H9 (cell line): ENCODE data around the gene ADIRF. TPM values are rescaled to one million over a fixed set of nuclear protein-coding genes. Genes with fewer than 3 reads are reported as not detected.
A peak's percentile ranks its signal among the peaks of the same experiment; 100 is the strongest.

ENCODE experiments used
- DNase-seq: peaks from one replicate; pipeline ENCODE4 v3.0.0-alpha.2; 2017
- H2AFZ ChIP-seq: one replicate; pipeline ENCODE4 v1.6.1; 2013; ENCODE audit warnings: mild to moderate bottlenecking, low read length, control low read depth, moderate library complexity
- H2AK5ac ChIP-seq: 2 replicates; pipeline ENCODE4 v1.6.1; 2013; ENCODE audit warnings: low read length, control low read depth, mixed read lengths; ENCODE audit not compliant: insufficient read length
- H2BK120ac ChIP-seq: one replicate; pipeline ENCODE4 v1.6.1; 2013; ENCODE audit warnings: low read depth, mild to moderate bottlenecking, low read length, control low read depth, inconsistent platforms; ENCODE audit not compliant: poor library complexity, severe bottlenecking
- H2BK12ac ChIP-seq: 2 replicates; pipeline ENCODE4 v1.6.1; 2013; ENCODE audit warnings: low read length, control low read depth, mixed read lengths, low read depth; ENCODE audit not compliant: insufficient read length
- H2BK15ac ChIP-seq: 2 replicates; pipeline ENCODE4 v1.6.1; 2013; ENCODE audit warnings: low read depth, low read length, control low read depth
- H2BK20ac ChIP-seq: one replicate; pipeline ENCODE4 v1.6.1; 2013; ENCODE audit warnings: low read depth, mild to moderate bottlenecking, low read length, control low read depth, inconsistent platforms; ENCODE audit not compliant: poor library complexity, severe bottlenecking
- H2BK5ac ChIP-seq: 2 replicates; pipeline ENCODE4 v1.6.1; 2013; ENCODE audit warnings: low read length, control low read depth, mixed read lengths; ENCODE audit not compliant: insufficient read length
- H3K14ac ChIP-seq: 2 replicates; pipeline ENCODE4 v1.6.1; 2013; ENCODE audit warnings: low read length, control low read depth; ENCODE audit not compliant: insufficient read depth
- H3K18ac ChIP-seq: 2 replicates; pipeline ENCODE4 v1.6.1; 2013; ENCODE audit warnings: low read depth, mild to moderate bottlenecking, mixed read lengths, low read length, control low read depth; ENCODE audit not compliant: insufficient read length
- H3K23ac ChIP-seq: 2 replicates; pipeline ENCODE4 v1.6.1; 2013; ENCODE audit warnings: low read length, control low read depth, mixed read lengths, low read depth; ENCODE audit not compliant: insufficient read length
- H3K23me2 ChIP-seq: 2 replicates; pipeline ENCODE4 v1.6.1; 2013; ENCODE audit warnings: low read depth, mild to moderate bottlenecking, mixed read lengths, low read length, control low read depth; ENCODE audit not compliant: insufficient read length, poor library complexity, severe bottlenecking
- H3K27ac ChIP-seq: 2 replicates; pipeline ENCODE4 v1.5.1; 2013; ENCODE audit warnings: low read length, control low read depth, mixed read lengths, low read depth; ENCODE audit not compliant: insufficient read length
- H3K27me3 ChIP-seq: 2 replicates; pipeline ENCODE4 v1.6.1; 2013; ENCODE audit warnings: low read length, control low read depth, inconsistent platforms; ENCODE audit not compliant: insufficient read depth
- H3K4ac ChIP-seq: 2 replicates; pipeline ENCODE4 v1.6.1; 2013; ENCODE audit warnings: low read depth, mild to moderate bottlenecking, control low read depth, inconsistent platforms, low read length, moderate library complexity
- H3K4me1 ChIP-seq: 2 replicates; pipeline ENCODE4 v1.6.1; 2013; ENCODE audit warnings: low read length, control low read depth, inconsistent platforms; ENCODE audit not compliant: insufficient read depth
- H3K4me2 ChIP-seq: 2 replicates; pipeline ENCODE4 v1.6.1; 2013; ENCODE audit warnings: low read length, control low read depth, mixed read lengths; ENCODE audit not compliant: insufficient read length, insufficient read depth
- H3K56ac ChIP-seq: 2 replicates; pipeline ENCODE4 v1.6.1; 2013; ENCODE audit warnings: low read depth, mild to moderate bottlenecking, mixed read lengths, low read length, control low read depth; ENCODE audit not compliant: insufficient read length
- H3K79me1 ChIP-seq: 2 replicates; pipeline ENCODE4 v1.6.1; 2013; ENCODE audit warnings: low read depth, mild to moderate bottlenecking, moderate library complexity, low read length, control low read depth, inconsistent platforms; ENCODE audit not compliant: insufficient read depth, poor library complexity, severe bottlenecking
- H3K79me2 ChIP-seq: 2 replicates; pipeline ENCODE4 v1.6.1; 2013; ENCODE audit warnings: low read length, control low read depth, inconsistent platforms; ENCODE audit not compliant: insufficient read depth
- H3K9ac ChIP-seq: 2 replicates; pipeline ENCODE4 v1.6.1; 2013; ENCODE audit warnings: low read length, control low read depth, mixed read lengths; ENCODE audit not compliant: insufficient read length; ENCODE audit errors: extremely low read depth
- H3K9me3 ChIP-seq: one replicate; pipeline ENCODE4 v1.6.1; 2013; ENCODE audit warnings: low read depth, low read length, inconsistent platforms; ENCODE audit not compliant: control insufficient read depth
- H3T11ph ChIP-seq: one replicate; pipeline ENCODE4 v1.6.1; 2013; ENCODE audit warnings: mild to moderate bottlenecking, low read length, control low read depth, inconsistent platforms
- H4K20me1 ChIP-seq: one replicate; pipeline ENCODE4 v1.6.1; 2013; ENCODE audit not compliant: control insufficient read depth, insufficient read length, insufficient read depth
- H4K5ac ChIP-seq: 2 replicates; pipeline ENCODE4 v1.6.1; 2013; ENCODE audit warnings: low read depth, mild to moderate bottlenecking, mixed read lengths, low read length, control low read depth; ENCODE audit not compliant: insufficient read length
- H4K8ac ChIP-seq: replicated peaks from 2 replicates; pipeline ENCODE4 v1.6.1; 2013; ENCODE audit warnings: low read length, control low read depth, mixed read lengths, low read depth; ENCODE audit not compliant: insufficient read length
- H4K91ac ChIP-seq: 2 replicates; pipeline ENCODE4 v1.6.1; 2013; ENCODE audit warnings: low read depth, mild to moderate bottlenecking, moderate library complexity, mixed read lengths, low read length, control low read depth; ENCODE audit not compliant: insufficient read length
- H3K27ac Mint-ChIP-seq, 3 experiments: 2 replicates in 2 of 3; 3 replicates in 1 of 3; pipeline ENCODE4 v1.8.0; 2020 to 2021; ENCODE audit warnings: mixed read lengths in 3 of 3, mild to moderate bottlenecking in 1 of 3, moderate library complexity in 1 of 3
- H3K27me3 Mint-ChIP-seq: 2 replicates; pipeline ENCODE4 v1.8.0; 2021; ENCODE audit warnings: low read depth, mild to moderate bottlenecking, moderate library complexity, mixed read lengths
- H3K36me3 Mint-ChIP-seq, 3 experiments: 2 replicates in 2 of 3; 3 replicates in 1 of 3; pipeline ENCODE4 v1.8.0; 2020 to 2021; ENCODE audit warnings: low read depth in 3 of 3, mixed read lengths in 3 of 3; ENCODE audit not compliant: insufficient read depth in 1 of 3
- H3K4me1 Mint-ChIP-seq, 2 experiments: 2 replicates each; pipeline ENCODE4 v1.8.0; 2020; ENCODE audit warnings: mixed read lengths in 2 of 2
- H3K4me3 Mint-ChIP-seq, 2 experiments: 2 replicates in 1 of 2; 3 replicates in 1 of 2; pipeline ENCODE4 v1.8.0; 2020 to 2021; ENCODE audit warnings: mild to moderate bottlenecking in 2 of 2, mixed read lengths in 2 of 2, moderate library complexity in 1 of 2
- H3K9me3 Mint-ChIP-seq, 2 experiments: 2 replicates in 1 of 2; 3 replicates in 1 of 2; pipeline ENCODE4 v1.8.0; 2020; ENCODE audit warnings: mild to moderate bottlenecking in 2 of 2, mixed read lengths in 2 of 2, moderate library complexity in 1 of 2
- WGBS: extraction: QIAGEN DNeasy Blood & Tissue Kit; methylation state at CpG from one replicate; pipeline ENCODE4 v1.1.7; 2013; ENCODE audit warnings: missing lambda C conversion rate, low lambda C conversion rate, mixed read lengths; ENCODE audit not compliant: insufficient read length; ENCODE audit errors: extremely low coverage; 5-methylcytosine and 5-hydroxymethylcytosine counted together
- total RNA-seq: library from RNA; stranded (reverse); gene quantifications from 2 replicates; pipeline ENCODE4 v1.2.1, GENCODE V29; 2021
- TF ChIP-seq, protein P1 (sequence below): fragments of 200-600 bp; sonication (generic); conservative IDR thresholded peaks from 3 replicates; pipeline ENCODE4 v1.8.0; 2021; ENCODE audit warnings: antibody characterized with exemption, mild to moderate bottlenecking

ADIRF gene
- total RNA-seq, 1 experiment from 2014 or later, result not detected

DNA sequence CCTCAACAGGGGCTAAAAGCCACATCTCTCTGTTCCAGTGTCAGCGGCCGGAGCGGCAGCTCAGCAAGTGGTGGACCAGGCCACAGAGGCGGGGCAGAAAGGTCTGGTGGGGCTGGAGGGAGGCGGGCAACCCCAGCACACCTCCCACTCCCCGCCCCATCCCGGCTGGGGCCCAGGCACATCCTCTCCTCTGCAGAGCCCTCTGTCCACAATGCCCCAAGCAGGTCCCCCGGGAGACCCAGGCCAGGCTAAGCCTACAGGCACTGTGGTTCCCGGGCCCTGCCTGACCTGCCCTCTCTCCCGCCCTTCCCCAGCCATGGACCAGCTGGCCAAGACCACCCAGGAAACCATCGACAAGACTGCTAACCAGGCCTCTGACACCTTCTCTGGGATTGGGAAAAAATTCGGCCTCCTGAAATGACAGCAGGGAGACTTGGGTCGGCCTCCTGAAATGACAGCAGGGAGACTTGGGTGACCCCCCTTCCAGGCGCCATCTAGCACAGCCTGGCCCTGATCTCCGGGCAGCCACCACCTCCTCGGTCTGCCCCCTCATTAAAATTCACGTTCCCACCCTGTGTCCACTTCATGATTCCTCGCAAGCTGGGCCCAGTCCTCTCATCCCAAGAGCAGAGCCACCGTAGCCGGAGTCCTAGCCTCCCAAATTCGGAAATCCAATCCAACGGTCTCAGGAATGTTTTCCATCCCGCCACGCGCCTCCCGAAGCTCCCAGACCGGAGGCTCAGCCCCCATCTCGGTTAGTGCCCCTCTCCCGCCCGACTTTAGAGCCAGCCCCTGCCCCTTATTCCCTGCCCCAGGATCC lies 2.1 kb downstream of the ADIRF start:
- H2AFZ ChIP-seq, result no peak overlapping the region
- no peak overlapping the region for H3K27ac ChIP-seq
- DNase-seq, result peak; percentile 76

More for the DNA sequence above, 2.1 kb downstream of the ADIRF start:
- no peak overlapping the region for H2BK120ac ChIP-seq
- H4K20me1 ChIP-seq, result no peaks in the 10 kb centered on the region
- H3K27me3 ChIP-seq, result peaks cover 10% of the 10 kb centered on the region; the same call in 1 of the 2 replicates
- H3T11ph ChIP-seq, result no peak overlapping the region
- no peaks in the 10 kb centered on the region for H3K79me2 ChIP-seq
- H4K91ac ChIP-seq, result no peak overlapping the region
- H3K79me1 ChIP-seq, result no peaks in the 10 kb centered on the region
- peaks cover 15% of the 10 kb centered on the region for H3K23me2 ChIP-seq
- H3K23ac ChIP-seq, result no peak overlapping the region
- peak overlapping the region; percentile 44; the same call in 1 of the 2 replicates for H3K14ac ChIP-seq
- no CpG with 5 or more reads among the region's 30 CpGs for WGBS
- TF ChIP-seq, protein P1, sequence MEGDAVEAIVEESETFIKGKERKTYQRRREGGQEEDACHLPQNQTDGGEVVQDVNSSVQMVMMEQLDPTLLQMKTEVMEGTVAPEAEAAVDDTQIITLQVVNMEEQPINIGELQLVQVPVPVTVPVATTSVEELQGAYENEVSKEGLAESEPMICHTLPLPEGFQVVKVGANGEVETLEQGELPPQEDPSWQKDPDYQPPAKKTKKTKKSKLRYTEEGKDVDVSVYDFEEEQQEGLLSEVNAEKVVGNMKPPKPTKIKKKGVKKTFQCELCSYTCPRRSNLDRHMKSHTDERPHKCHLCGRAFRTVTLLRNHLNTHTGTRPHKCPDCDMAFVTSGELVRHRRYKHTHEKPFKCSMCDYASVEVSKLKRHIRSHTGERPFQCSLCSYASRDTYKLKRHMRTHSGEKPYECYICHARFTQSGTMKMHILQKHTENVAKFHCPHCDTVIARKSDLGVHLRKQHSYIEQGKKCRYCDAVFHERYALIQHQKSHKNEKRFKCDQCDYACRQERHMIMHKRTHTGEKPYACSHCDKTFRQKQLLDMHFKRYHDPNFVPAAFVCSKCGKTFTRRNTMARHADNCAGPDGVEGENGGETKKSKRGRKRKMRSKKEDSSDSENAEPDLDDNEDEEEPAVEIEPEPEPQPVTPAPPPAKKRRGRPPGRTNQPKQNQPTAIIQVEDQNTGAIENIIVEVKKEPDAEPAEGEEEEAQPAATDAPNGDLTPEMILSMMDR, result no peak
- Mint-ChIP-seq H3K4me1 (peaks cover 31 to 50% of the 10 kb centered on the region in 2 experiments), H3K36me3 (peaks cover 0 to 3% (median 0%) of the 10 kb centered on the region in 3 experiments; a peak in 1 of 7 replicates), H3K4me3 (peak overlapping the region; percentile 67 to 75), H3K9me3 (peaks cover 0 to 4% of the 10 kb centered on the region in 2 experiments; a peak in 1 of 5 replicates), H3K27ac (no peak overlapping the region), H3K27me3 (peaks cover 31% of the 10 kb centered on the region)
- no peak overlapping the region for H2AK5ac ChIP-seq
- H2BK15ac ChIP-seq, result no peak overlapping the region
- H3K18ac ChIP-seq, result no peak overlapping the region
- peaks cover 2% of the 10 kb centered on the region; the same call in 1 of the 2 replicates for H3K4me1 ChIP-seq
- no peak overlapping the region for H4K5ac ChIP-seq
- no peak overlapping the region for H4K8ac ChIP-seq
- no peak overlapping the region for H3K9ac ChIP-seq
- H3K9me3 ChIP-seq, result no peaks in the 10 kb centered on the region
- no peak overlapping the region for H2BK12ac ChIP-seq
- no peak overlapping the region for H3K56ac ChIP-seq
- H3K4me2 ChIP-seq, result peak overlapping the region; percentile 44
- H2BK5ac ChIP-seq, result no peak overlapping the region
- no peak overlapping the region for H2BK20ac ChIP-seq
- H3K4ac ChIP-seq, result no peak overlapping the region
